Epithelial cell of esophagus (primary cell): ENCODE results near the gene MFSD12.

Experiments
- DNase-seq: peaks from one replicate; pipeline ENCODE4 v3.0.0; 2010; ENCODE audit warnings: low read depth
- H3K4me3 ChIP-seq: 2 replicates; pipeline ENCODE4 v1.5.1; 2011; ENCODE audit warnings: mild to moderate bottlenecking, low read length, control low read depth
- TF ChIP-seq, protein P1 (sequence below): IDR thresholded peaks from 2 replicates; pipeline ENCODE4 v1.5.1; 2011; ENCODE audit warnings: low read depth, mild to moderate bottlenecking, low read length, control low read depth, inconsistent platforms; ENCODE audit not compliant: insufficient read depth; ENCODE audit errors: missing control alignments

Gene MFSD12

DNA sequence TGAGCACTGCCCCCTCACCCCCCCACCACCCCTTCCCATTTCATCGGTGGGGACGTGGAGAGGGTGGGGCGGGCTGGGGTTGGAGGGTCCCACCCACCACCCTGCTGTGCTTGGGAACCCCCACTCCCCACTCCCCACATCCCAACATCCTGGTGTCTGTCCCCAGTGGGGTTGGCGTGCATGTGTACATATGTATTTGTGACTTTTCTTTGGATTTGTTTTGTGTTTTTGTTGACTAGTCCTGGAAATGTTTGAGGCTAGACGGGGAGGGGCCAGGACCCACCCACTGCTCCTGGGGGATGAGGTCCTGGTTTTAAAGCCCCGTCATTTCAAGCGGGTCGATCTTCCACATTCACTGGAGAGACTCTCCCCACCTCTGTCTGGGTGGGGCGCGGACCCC is 21.4 kb downstream of the MFSD12 start:
- DNase-seq: no peak
- TF ChIP-seq, protein P1, sequence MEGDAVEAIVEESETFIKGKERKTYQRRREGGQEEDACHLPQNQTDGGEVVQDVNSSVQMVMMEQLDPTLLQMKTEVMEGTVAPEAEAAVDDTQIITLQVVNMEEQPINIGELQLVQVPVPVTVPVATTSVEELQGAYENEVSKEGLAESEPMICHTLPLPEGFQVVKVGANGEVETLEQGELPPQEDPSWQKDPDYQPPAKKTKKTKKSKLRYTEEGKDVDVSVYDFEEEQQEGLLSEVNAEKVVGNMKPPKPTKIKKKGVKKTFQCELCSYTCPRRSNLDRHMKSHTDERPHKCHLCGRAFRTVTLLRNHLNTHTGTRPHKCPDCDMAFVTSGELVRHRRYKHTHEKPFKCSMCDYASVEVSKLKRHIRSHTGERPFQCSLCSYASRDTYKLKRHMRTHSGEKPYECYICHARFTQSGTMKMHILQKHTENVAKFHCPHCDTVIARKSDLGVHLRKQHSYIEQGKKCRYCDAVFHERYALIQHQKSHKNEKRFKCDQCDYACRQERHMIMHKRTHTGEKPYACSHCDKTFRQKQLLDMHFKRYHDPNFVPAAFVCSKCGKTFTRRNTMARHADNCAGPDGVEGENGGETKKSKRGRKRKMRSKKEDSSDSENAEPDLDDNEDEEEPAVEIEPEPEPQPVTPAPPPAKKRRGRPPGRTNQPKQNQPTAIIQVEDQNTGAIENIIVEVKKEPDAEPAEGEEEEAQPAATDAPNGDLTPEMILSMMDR: no peak
- no peak overlapping the region for H3K4me3 ChIP-seq

GRCh38 chr19:3535563-3535965 is 21.8 kb downstream of the MFSD12 start:
- TF ChIP-seq, protein P1: no peak

GRCh38 chr19:3535235-3535535 is 22.2 kb downstream of the MFSD12 start:
- DNase-seq: no peak
- H3K4me3 ChIP-seq: no peak overlapping the region
- TF ChIP-seq, protein P1: no peak

More at GRCh38 chr19:3535563-3535965, 21.8 kb downstream of the MFSD12 start:
- no peak for DNase-seq
- H3K4me3 ChIP-seq: no peak overlapping the region

DNA sequence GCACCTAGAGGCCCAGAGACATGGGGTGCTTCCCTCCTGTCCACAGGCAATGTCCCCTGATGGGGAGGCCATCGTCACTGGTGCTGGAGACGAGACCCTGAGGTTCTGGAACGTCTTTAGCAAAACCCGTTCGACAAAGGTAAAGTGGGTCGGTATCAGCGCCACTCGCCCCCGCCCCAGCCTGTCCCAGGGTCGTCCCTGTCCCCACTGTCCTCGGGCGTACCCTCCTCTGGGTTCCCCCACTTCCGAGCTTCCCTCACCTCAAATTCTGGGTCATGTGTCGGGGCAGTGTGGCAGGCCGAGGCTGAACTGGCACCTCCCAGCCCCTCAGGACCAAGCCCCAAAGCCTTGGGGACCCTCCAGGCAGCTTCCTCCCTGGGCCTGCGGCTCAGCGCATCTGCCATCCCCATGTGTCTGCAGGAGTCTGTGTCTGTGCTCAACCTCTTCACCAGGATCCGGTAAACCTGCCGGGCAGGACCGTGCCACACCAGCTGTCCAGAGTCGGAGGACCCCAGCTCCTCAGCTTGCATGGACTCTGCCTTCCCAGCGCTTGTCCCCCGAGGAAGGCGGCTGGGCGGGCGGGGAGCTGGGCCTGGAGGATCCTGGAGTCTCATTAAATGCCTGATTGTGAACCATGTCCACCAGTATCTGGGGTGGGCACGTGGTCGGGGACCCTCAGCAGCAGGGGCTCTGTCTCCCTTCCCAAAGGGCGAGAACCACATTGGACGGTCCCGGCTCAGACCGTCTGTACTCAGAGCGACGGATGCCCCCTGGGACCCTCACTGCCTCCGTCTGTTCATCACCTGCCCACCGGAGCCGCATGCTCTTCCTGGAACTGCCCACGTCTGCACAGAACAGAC is 22.8 kb downstream of the MFSD12 start:
- no peak overlapping the region for H3K4me3 ChIP-seq
- TF ChIP-seq, protein P1: no peak
- DNase-seq: no peak

DNA sequence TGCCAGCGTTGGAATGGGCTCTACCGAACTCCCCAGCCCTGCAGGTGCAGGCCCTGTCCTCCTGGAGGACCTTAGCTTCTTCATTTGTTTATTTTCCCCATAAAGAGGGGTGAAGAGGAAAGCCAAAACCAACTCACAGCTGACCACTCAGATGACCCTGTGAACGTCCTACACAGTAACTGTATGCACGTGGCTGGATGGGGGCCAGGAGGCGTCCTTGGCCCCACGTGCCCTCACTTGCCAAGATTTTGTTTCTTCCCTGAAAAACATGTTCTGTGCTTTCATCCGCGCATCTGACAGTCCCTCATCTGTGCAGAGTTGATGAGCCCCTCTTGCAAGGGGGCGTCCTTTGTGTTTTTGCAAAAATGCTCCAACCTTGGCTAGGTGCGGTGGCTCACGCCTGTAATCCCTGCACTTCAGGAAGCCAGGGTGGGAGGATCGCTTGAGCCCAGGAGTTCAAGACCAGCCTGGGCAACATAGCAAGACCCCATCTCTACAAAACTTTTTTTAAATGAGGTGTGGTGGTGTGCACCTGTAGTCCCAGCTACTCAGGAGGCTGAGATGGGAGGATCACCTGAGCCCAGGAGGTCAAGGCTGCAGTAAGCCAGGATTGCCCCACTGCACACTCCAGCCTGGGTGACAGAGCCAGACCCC is 23.7 kb downstream of the MFSD12 start:
- no peak for DNase-seq
- H3K4me3 ChIP-seq: no peak overlapping the region
- TF ChIP-seq, protein P1: no peak

- TF ChIP-seq, protein P1: no peak
- no peak overlapping the region for H3K4me3 ChIP-seq
- no peak for DNase-seq
These were observed 24.4 kb downstream of the MFSD12 start for GRCh38 chr19:3533033-3533432.
